Ovary (tissue), 9 donors: ENCODE data around the gene RTP4. TPM values are rescaled to one million over a fixed set of nuclear protein-coding genes. Genes with fewer than 3 reads are reported as not detected.
"Not testable (repeated sequence)": the region's sequence is repeated elsewhere in the genome, so short reads cannot be mapped to it uniquely, and the experiment has no call there.

ENCODE experiments used
- DNase-seq, 5 donors: peaks; one replicate each; pipeline ENCODE4 v3.0.0-alpha.2; 2019 to 2020
- H3K27ac ChIP-seq, 2 donors: fragments of 200-600 bp; one replicate each; pipeline versions ENCODE4 v1.5.1 to v1.8.0; 2019 to 2022
- H3K27me3 ChIP-seq: fragments of 200-600 bp; one replicate; pipeline ENCODE4 v1.8.0; 2022
- H3K36me3 ChIP-seq: fragments of 200-600 bp; sonication (generic); one replicate; pipeline ENCODE4 v1.5.1; 2019
- H3K4me1 ChIP-seq: one replicate; pipeline ENCODE4 v1.8.1; 2013; ENCODE audit warnings: mild to moderate bottlenecking, moderate library complexity; ENCODE audit not compliant: insufficient read depth
- H3K4me3 ChIP-seq: fragments of 200-600 bp; sonication (generic); one replicate; pipeline ENCODE4 v1.5.1; 2017
- H3K9me3 ChIP-seq, 2 donors: fragments of 200-600 bp in 1 of 2; sonication (generic) in 1 of 2; one replicate each; pipeline versions ENCODE4 v1.5.1 to v1.8.1; 2013 to 2019; ENCODE audit warnings: mild to moderate bottlenecking in 1 of 2, moderate library complexity in 1 of 2
- CTCF ChIP-seq, 3 donors: fragments of 450-650 bp in 2 of 3; fragments of 200-600 bp in 1 of 3; IDR thresholded peaks; one replicate each; pipeline versions ENCODE4 v1.5.1 to v1.8.0; 2016 to 2022; ENCODE audit warnings: antibody characterized with exemption in 3 of 3, mild to moderate bottlenecking in 1 of 3
- EP300 ChIP-seq: sonication (generic); formaldehyde crosslinking; IDR thresholded peaks from one replicate; pipeline ENCODE4 v1.6.1; 2017; ENCODE audit warnings: antibody characterized with exemption
- POLR2A ChIP-seq: fragments of 450-650 bp; IDR thresholded peaks from one replicate; pipeline ENCODE4 v1.6.1; 2017; ENCODE audit warnings: antibody characterized with exemption, mild to moderate bottlenecking, moderate library complexity
- WGBS, 3 donors: extraction: QIAGEN DNeasy Blood & Tissue Kit in 1 of 3; methylation state at CpG; one replicate each; pipeline versions ENCODE4 v1.1.5 to v1.1.7; 2013 to 2017; 5-methylcytosine and 5-hydroxymethylcytosine counted together
- intact Hi-C, 4 donors: fragments of 100-400 bp; cut with DNase I; formaldehyde crosslinking; loops; one replicate each; pipeline versions ENCODE4 v1.11.0 to v1.15.1; 2022 to 2023
- polyA plus RNA-seq, 2 donors: library from polyadenylated mRNA; stranded (reverse); fragments of 200-250 nt in 1 of 2; fragments of 350-450 nt in 1 of 2; fragmentation: Illumina TruSeq in 1 of 2; extraction: RNeasy Lipid Tissue Mini Kit (QIAGEN cat#74804) in 1 of 2; gene quantifications; one replicate each; pipeline ENCODE4 v1.2.3, GENCODE V29; 2013 to 2014
- total RNA-seq, 7 donors: library from RNA; depleted of rRNA in 2 of 7; stranded (reverse); fragments of >200 nt in 2 of 7; fragmentation: NEBNext Ultra II Directional in 3 of 7; extraction: Animal tissue kit (Norgen Biotek cat#: 25700) in 3 of 7; gene quantifications; one replicate each; pipeline versions ENCODE4 v1.1.0 to v1.2.4, GENCODE V29; 2016 to 2023
- donor health status: DM: no; HTN: no; CAD: no; lungs with moderate emphysema.
- donor health status: DM: no; HTN: no; CAD: no.
- donor health status: Bipolar disorder and iron deficiency.
- donor health status: DM: yes; HTN: yes; CAD: no.
- donor health status: DM: no; HTN: no; CAD: no.
- donor health status: DM: yes; HTN: yes; CAD: no.

The RTP4 gene
- total and polyA plus RNA-seq, 9 donors: 0.24 to 7.3 (median 2.7) TPM

GRCh38 chr3:187401856-187402255 lies 33.7 kb downstream of the RTP4 start:
- Histone ChIP-seq H3K27me3 (no peaks in the 10 kb centered on the region), H3K27ac (no peak overlapping the region), H3K4me3 (no peak overlapping the region), H3K36me3 (no peaks in the 10 kb centered on the region), H3K4me1 (peaks cover 5% of the 10 kb centered on the region), H3K9me3 (no peaks in the 10 kb centered on the region)
- TF ChIP-seq POLR2A (no peak), CTCF (IDR thresholded peaks at IDR 0.05) (no peak)
- intact Hi-C loops: no loop called here
- WGBS, 3 donors: 64 to 83% (median 71%) methylated on average over 4 of the region's 4 CpGs
- no peak for DNase-seq

- no peaks in the 10 kb centered on the region for H3K36me3 ChIP-seq
- no peak overlapping the region for H3K4me3 ChIP-seq
- intact Hi-C loops: no loop called here
- no peak overlapping the region for H3K27ac ChIP-seq
- H3K4me1 ChIP-seq: peaks cover 5% of the 10 kb centered on the region
- DNase-seq: no peak
- no peak for TF ChIP-seq CTCF (IDR thresholded peaks at IDR 0.05)
- TF ChIP-seq EP300: no peak
- TF ChIP-seq POLR2A: no peak
- no peaks in the 10 kb centered on the region for H3K27me3 ChIP-seq
- 7 to 10% (median 7%) methylated on average over 4 of the region's 4 CpGs for WGBS, 3 donors
- no peaks in the 10 kb centered on the region for H3K9me3 ChIP-seq
Measured at GRCh38 chr3:187403768-187404288, 35.6 kb downstream of the RTP4 start.

GRCh38 chr3:187406927-187407326 lies 38.7 kb downstream of the RTP4 start:
- DNase-seq: no peak
- no peak overlapping the region for H3K27ac ChIP-seq
- no peaks in the 10 kb centered on the region for H3K27me3 ChIP-seq
- H3K4me3 ChIP-seq: no peak overlapping the region
- intact Hi-C loops: no loop called here
- H3K4me1 ChIP-seq: peaks cover 5% of the 10 kb centered on the region
- WGBS, 3 donors: 91 to 93% (median 92%) methylated on average over 3 of the region's 3 CpGs
- H3K36me3 ChIP-seq: no peaks in the 10 kb centered on the region
- no peaks in the 10 kb centered on the region for H3K9me3 ChIP-seq
- TF ChIP-seq EP300 (no peak), POLR2A (no peak), CTCF (IDR thresholded peaks at IDR 0.05) (no peak)

- H3K36me3 ChIP-seq, DNase-seq, H3K4me3 ChIP-seq, H3K4me1 ChIP-seq, H3K27me3 ChIP-seq, H3K9me3 ChIP-seq, H3K27ac ChIP-seq, intact Hi-C loops: not testable (repeated sequence)
- 53 to 86% (median 69%) methylated on average over 7 to 20 of the region's 35 CpGs for WGBS, 3 donors
Measured at GRCh38 chr3:187411991-187412781, 44.0 kb downstream of the RTP4 start.

Other genes with a start within 250 kb of the RTP4 start
- gene RPL39L, start 228.9 kb upstream of the RTP4 start, total RNA-seq: 1 to 10 TPM in 6 of 7 donors, under 1 TPM in 1; 0.99 to 7.5 (median 4.0) TPM
- gene RPL39L, start 228.9 kb upstream of the RTP4 start, polyA plus RNA-seq: 1 to 10 TPM; 6.9 to 8.5 TPM
- gene RTP1, start 170.9 kb upstream of the RTP4 start, total RNA-seq: under 1 TPM in 1 of 7 donors, not detected in 6; 0.08 TPM
- not detected for gene RTP1, start 170.9 kb upstream of the RTP4 start, polyA plus RNA-seq
- gene MASP1, start 76.6 kb upstream of the RTP4 start, total RNA-seq: 1 to 10 TPM in 6 of 7 donors, under 1 TPM in 1; 0.40 to 5.6 (median 4.4) TPM
- 10 to 100 TPM in 1 of 2 donors, 1 to 10 TPM in 1; 2.2 to 19.5 TPM for gene MASP1, start 76.6 kb upstream of the RTP4 start, polyA plus RNA-seq